Activated CD8-positive, alpha-beta T cell treated with anti-CD3 and anti-CD28 coated beads for 36 hours (primary cell): ENCODE measurements around the gene NEUROG3. TPM values are rescaled to one million over a fixed set of nuclear protein-coding genes. Genes with fewer than 3 reads are reported as not detected.

ENCODE experiments used
- ATAC-seq: fragments of 200-7000 bp; cut with Tn5 transposase; one replicate; pipeline ENCODE4 v1.10.0; 2021; ENCODE audit warnings: mild to moderate bottlenecking, moderate library complexity
- CTCF ChIA-PET: fragments of 350-600 bp; sonication (Branson Sonifier 250); formaldehyde crosslinking; loops from one replicate; lab custom pipeline; 2021; ENCODE audit warnings: antibody characterized with exemption; lab: Charles Lee
- POLR2A ChIA-PET: fragments of 350-600 bp; sonication (Branson Sonifier 250); formaldehyde crosslinking; loops from one replicate; lab custom pipeline; 2021; ENCODE audit warnings: antibody characterized with exemption; lab: Charles Lee
- DNase-seq: peaks from one replicate; pipeline ENCODE4 v3.0.0-alpha.2; 2020
- H3K27ac Mint-ChIP-seq: one replicate; pipeline ENCODE4 v1.8.0; 2021; ENCODE audit warnings: mild to moderate bottlenecking, mixed read lengths
- H3K27me3 Mint-ChIP-seq: one replicate; pipeline ENCODE4 v1.8.0; 2021; ENCODE audit warnings: mixed read lengths
- H3K36me3 Mint-ChIP-seq: one replicate; pipeline ENCODE4 v1.8.0; 2021; ENCODE audit warnings: low read depth, mixed read lengths
- H3K4me1 Mint-ChIP-seq: one replicate; pipeline ENCODE4 v1.8.0; 2021; ENCODE audit warnings: low read depth, mixed read lengths
- H3K4me3 Mint-ChIP-seq: one replicate; pipeline ENCODE4 v1.8.0; 2021; ENCODE audit warnings: mild to moderate bottlenecking, moderate library complexity, mixed read lengths
- H3K9me3 Mint-ChIP-seq: one replicate; pipeline ENCODE4 v1.8.0; 2021; ENCODE audit warnings: mixed read lengths
- intact Hi-C: fragments of 100-400 bp; cut with micrococcal nuclease; formaldehyde crosslinking; loops from one replicate; pipeline ENCODE4 v1.10.0; 2022
- total RNA-seq, 2 experiments: library from RNA; stranded (reverse); gene quantifications; one replicate each; pipeline ENCODE4 v1.2.3, GENCODE V29; 2021
- TF ChIP-seq, protein P1 (sequence below): fragments of 200-600 bp; IDR thresholded peaks from one replicate; pipeline ENCODE4 v1.8.0; 2022; ENCODE audit warnings: antibody characterized with exemption, mild to moderate bottlenecking

NEUROG3 gene
- total RNA-seq, 2 experiments from 2014 or later = 1.3 to 2.3 TPM

DNA sequence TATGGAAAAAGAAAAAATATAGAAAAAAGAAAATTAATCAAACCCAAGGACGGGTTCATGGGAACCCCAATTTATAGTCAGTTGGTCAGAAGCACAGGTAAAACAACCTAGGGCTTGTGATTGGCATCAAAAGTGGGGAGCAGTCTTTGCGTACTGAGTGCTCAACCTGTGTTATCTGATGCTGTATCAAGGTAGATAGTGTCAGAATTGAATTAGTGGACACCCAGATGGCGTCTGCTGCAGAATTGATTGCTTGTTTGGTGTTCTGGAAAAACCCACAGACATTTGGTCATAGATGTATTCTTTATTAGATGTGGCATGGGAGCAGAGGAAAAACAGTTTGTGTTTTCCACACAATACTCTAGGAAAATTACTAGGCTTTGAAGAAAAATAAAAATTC lies 39.6 kb downstream of the NEUROG3 start:
- no peak for ATAC-seq
- no peaks in the 10 kb centered on the region for H3K36me3 Mint-ChIP-seq
- H3K4me1 Mint-ChIP-seq = no peaks in the 10 kb centered on the region
- H3K9me3 Mint-ChIP-seq = peaks cover 2% of the 10 kb centered on the region
- ChIA-PET CTCF (interaction anchor here (1.4 kb wide), 1 partner anchor 256 kb away, joined by 3 read pairs; no protein-coding TSS in a partner anchor), POLR2A (no interaction called here)
- peaks cover 11% of the 10 kb centered on the region for H3K27me3 Mint-ChIP-seq
- no peak overlapping the region for H3K4me3 Mint-ChIP-seq
- no peak for DNase-seq
- intact Hi-C loops = no loop called here
- H3K27ac Mint-ChIP-seq = no peak overlapping the region
- TF ChIP-seq, protein P1, sequence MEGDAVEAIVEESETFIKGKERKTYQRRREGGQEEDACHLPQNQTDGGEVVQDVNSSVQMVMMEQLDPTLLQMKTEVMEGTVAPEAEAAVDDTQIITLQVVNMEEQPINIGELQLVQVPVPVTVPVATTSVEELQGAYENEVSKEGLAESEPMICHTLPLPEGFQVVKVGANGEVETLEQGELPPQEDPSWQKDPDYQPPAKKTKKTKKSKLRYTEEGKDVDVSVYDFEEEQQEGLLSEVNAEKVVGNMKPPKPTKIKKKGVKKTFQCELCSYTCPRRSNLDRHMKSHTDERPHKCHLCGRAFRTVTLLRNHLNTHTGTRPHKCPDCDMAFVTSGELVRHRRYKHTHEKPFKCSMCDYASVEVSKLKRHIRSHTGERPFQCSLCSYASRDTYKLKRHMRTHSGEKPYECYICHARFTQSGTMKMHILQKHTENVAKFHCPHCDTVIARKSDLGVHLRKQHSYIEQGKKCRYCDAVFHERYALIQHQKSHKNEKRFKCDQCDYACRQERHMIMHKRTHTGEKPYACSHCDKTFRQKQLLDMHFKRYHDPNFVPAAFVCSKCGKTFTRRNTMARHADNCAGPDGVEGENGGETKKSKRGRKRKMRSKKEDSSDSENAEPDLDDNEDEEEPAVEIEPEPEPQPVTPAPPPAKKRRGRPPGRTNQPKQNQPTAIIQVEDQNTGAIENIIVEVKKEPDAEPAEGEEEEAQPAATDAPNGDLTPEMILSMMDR = no peak

DNA sequence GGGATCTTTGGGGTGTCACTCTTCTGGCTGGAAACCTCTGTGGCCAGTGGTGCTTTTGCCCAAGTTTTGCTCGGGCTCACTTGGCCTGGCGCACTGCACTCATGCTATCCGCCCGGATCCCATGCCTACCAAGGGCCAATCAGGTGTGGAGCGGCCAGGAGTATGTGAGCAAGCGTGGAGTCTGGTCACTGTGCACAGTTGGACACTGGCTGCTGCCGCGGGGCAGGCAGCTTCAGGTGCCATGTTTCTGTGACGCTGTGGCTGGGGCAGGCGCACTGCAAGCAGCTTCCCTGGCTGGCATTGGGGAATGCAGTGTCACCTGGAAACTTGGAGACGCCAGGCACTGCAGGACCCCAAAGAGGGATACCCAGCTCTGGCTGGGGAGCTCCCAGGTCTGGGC lies 45.3 kb downstream of the NEUROG3 start:
- H3K9me3 Mint-ChIP-seq = no peaks in the 10 kb centered on the region
- no peak overlapping the region for H3K4me3 Mint-ChIP-seq
- peaks cover 9% of the 10 kb centered on the region for H3K27me3 Mint-ChIP-seq
- ATAC-seq = no peak
- TF ChIP-seq, protein P1 = no peak
- ChIA-PET POLR2A (no interaction called here), CTCF (interaction anchor here (0.9 to 4.2 kb wide), 4 partner anchors 13 to 108 kb away, joined by 3 to 23 read pairs (median 8); no protein-coding TSS in a partner anchor)
- H3K4me1 Mint-ChIP-seq = no peaks in the 10 kb centered on the region
- H3K27ac Mint-ChIP-seq = no peak overlapping the region
- no peaks in the 10 kb centered on the region for H3K36me3 Mint-ChIP-seq
- DNase-seq = no peak
- intact Hi-C loops = no loop called here

Other genes with a start within 250 kb of the NEUROG3 start
- gene TACR2, start 156.5 kb downstream of the NEUROG3 start, total RNA-seq = not detected
- 1 to 10 TPM in 1 of 2 experiments, under 1 TPM in 1; 0.58 to 1.2 TPM for gene TSPAN15, start 122.0 kb downstream of the NEUROG3 start, total RNA-seq
- 10 to 100 TPM; 10.8 to 12.5 TPM for gene FAM241B, start 56.8 kb upstream of the NEUROG3 start, total RNA-seq
- gene COL13A1, start 228.5 kb upstream of the NEUROG3 start, total RNA-seq = not detected